Measurements from ENCODE around the gene TMCC2.

- no peak for TF ChIP-seq CTCF (IDR thresholded peaks at IDR 0.05; ENCODE audit: low read depth, low read length)
- TF ChIP-seq POLR2A (IDR thresholded peaks at IDR 0.05; ENCODE audit: extremely low read depth, insufficient read length) = no peak
Measured at GRCh38 chr1:205269711-205270110, 42.0 kb downstream of the TMCC2 start.
